Vagina (tissue), 2 donors: ENCODE measurements around the gene ISG15. TPM values are rescaled to one million over a fixed set of nuclear protein-coding genes. Genes with fewer than 3 reads are reported as not detected.
"Not testable (repeated sequence)": the region's sequence is repeated elsewhere in the genome, so short reads cannot be mapped to it uniquely, and the experiment has no call there.

ENCODE experiments used
- DNase-seq, 2 donors: peaks; one replicate each; pipeline ENCODE4 v3.0.0-alpha.2; 2017; ENCODE audit errors: extremely low spot score in 2 of 2
- H3K27ac ChIP-seq: fragments of 200-600 bp; sonication (generic); one replicate; pipeline ENCODE4 v1.5.1; 2019
- H3K27me3 ChIP-seq: fragments of 200-600 bp; sonication (generic); one replicate; pipeline ENCODE4 v1.5.1; 2019
- H3K36me3 ChIP-seq, 2 donors: fragments of 200-600 bp; sonication (generic); one replicate each; pipeline ENCODE4 v1.5.1; 2017 to 2019
- H3K4me1 ChIP-seq: fragments of 200-600 bp; sonication (generic); one replicate; pipeline ENCODE4 v1.5.1; 2019
- H3K4me3 ChIP-seq, 2 donors: fragments of 200-600 bp; sonication (generic); 1 replicate in 1 of 2; 2 replicates in 1 of 2; pipeline ENCODE4 v1.5.1; 2016 to 2019
- H3K9me3 ChIP-seq: fragments of 200-600 bp; sonication (generic); one replicate; pipeline ENCODE4 v1.5.1; 2019
- POLR2A ChIP-seq, 2 donors: fragments of 450-650 bp; IDR thresholded peaks; one replicate each; pipeline ENCODE4 v1.6.1; 2017; ENCODE audit warnings: antibody characterized with exemption in 2 of 2, mild to moderate bottlenecking in 2 of 2, moderate library complexity in 2 of 2
- POLR2AphosphoS5 ChIP-seq, 2 donors: sonication (generic); formaldehyde crosslinking; IDR thresholded peaks; one replicate each; pipeline ENCODE4 v1.9.0; 2017; ENCODE audit warnings: antibody characterized with exemption in 2 of 2, mild to moderate bottlenecking in 2 of 2, low read depth in 1 of 2; ENCODE audit not compliant: insufficient read depth in 1 of 2
- intact Hi-C: fragments of 100-400 bp; cut with DNase I; formaldehyde crosslinking; loops from one replicate; pipeline ENCODE4 v1.15.1; 2023
- total RNA-seq: library from RNA; depleted of rRNA; stranded (reverse); fragments of >200 nt; gene quantifications from one replicate; pipeline ENCODE4 v1.2.3, GENCODE V29; 2016
- TF ChIP-seq, protein P1 (sequence below), 3 experiments: fragments of 450-650 bp in 2 of 3; fragments of 200-600 bp in 1 of 3; sonication (generic) in 1 of 3; IDR thresholded peaks; one replicate each; pipeline ENCODE4 v1.5.1; 2017 to 2019; ENCODE audit warnings: antibody characterized with exemption in 3 of 3, mild to moderate bottlenecking in 2 of 3, moderate library complexity in 2 of 3

Gene ISG15
- total RNA-seq, 1 donor from 2014 or later = 29.0 TPM

DNA sequence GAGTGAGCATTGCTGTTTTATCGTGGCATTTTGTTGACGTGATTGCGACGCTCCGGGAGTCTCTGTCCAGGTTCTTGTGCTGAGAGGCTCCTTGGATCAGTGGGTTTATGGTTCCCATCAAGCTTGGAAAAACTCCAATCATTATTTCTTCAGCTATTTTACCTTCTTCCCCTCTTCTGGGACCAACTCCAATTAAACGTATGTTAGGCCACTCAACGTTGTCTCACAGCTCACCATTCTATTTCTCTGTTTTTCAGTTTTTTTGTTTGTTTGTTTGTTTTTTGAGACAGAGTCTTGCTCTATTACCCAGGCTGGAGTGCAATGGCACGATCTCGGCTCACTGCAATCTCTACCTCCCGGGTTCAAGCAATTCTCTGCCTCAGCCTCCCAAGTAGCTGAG is 21.4 kb upstream of the ISG15 start:
- peaks cover 8% of the 10 kb centered on the region for H3K9me3 ChIP-seq
- H3K36me3 ChIP-seq = no peaks in the 10 kb centered on the region
- H3K27me3 ChIP-seq = no peaks in the 10 kb centered on the region
- no peak overlapping the region for H3K4me3 ChIP-seq
- H3K27ac ChIP-seq = no peak overlapping the region
- DNase-seq = no peak
- H3K4me1 ChIP-seq = no peaks in the 10 kb centered on the region
- TF ChIP-seq, protein P1, sequence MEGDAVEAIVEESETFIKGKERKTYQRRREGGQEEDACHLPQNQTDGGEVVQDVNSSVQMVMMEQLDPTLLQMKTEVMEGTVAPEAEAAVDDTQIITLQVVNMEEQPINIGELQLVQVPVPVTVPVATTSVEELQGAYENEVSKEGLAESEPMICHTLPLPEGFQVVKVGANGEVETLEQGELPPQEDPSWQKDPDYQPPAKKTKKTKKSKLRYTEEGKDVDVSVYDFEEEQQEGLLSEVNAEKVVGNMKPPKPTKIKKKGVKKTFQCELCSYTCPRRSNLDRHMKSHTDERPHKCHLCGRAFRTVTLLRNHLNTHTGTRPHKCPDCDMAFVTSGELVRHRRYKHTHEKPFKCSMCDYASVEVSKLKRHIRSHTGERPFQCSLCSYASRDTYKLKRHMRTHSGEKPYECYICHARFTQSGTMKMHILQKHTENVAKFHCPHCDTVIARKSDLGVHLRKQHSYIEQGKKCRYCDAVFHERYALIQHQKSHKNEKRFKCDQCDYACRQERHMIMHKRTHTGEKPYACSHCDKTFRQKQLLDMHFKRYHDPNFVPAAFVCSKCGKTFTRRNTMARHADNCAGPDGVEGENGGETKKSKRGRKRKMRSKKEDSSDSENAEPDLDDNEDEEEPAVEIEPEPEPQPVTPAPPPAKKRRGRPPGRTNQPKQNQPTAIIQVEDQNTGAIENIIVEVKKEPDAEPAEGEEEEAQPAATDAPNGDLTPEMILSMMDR (IDR thresholded peaks at IDR 0.05) = no peak
- TF ChIP-seq POLR2AphosphoS5 (IDR thresholded peaks at IDR 0.05; ENCODE audit: insufficient read depth in 1 of 2, low read depth in 1 of 2) (no peak), POLR2A (IDR thresholded peaks at IDR 0.05) (no peak)
- intact Hi-C loops = no loop called here

DNA sequence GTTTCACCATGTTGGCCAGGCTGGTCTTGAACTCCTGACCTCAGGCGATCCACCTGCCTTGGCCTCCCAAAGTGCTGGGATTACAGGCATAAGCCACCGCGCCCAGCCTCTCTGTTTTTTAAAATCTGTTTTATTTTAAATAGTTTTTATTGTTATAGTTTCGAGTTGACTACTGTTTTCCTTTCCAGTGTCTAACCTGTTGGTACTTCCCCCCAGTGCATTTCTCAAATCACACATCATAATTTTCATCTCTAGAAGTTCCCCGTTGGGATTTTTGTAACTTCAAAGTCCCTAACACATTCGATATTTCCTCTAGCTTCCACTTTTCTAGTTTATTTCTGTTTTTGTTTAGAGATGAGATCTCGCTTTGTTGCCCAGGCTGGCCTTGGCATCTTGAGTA is 20.9 kb upstream of the ISG15 start:
- H3K9me3 ChIP-seq = peaks cover 8% of the 10 kb centered on the region
- intact Hi-C loops = no loop called here
- no peak for DNase-seq
- TF ChIP-seq, protein P1 (IDR thresholded peaks at IDR 0.05) = no peak
- TF ChIP-seq POLR2AphosphoS5 (IDR thresholded peaks at IDR 0.05; ENCODE audit: insufficient read depth in 1 of 2, low read depth in 1 of 2) (no peak), POLR2A (IDR thresholded peaks at IDR 0.05) (no peak)
- no peak overlapping the region for H3K27ac ChIP-seq
- H3K4me1 ChIP-seq = no peaks in the 10 kb centered on the region
- no peaks in the 10 kb centered on the region for H3K36me3 ChIP-seq
- no peak overlapping the region for H3K4me3 ChIP-seq
- no peaks in the 10 kb centered on the region for H3K27me3 ChIP-seq

DNA sequence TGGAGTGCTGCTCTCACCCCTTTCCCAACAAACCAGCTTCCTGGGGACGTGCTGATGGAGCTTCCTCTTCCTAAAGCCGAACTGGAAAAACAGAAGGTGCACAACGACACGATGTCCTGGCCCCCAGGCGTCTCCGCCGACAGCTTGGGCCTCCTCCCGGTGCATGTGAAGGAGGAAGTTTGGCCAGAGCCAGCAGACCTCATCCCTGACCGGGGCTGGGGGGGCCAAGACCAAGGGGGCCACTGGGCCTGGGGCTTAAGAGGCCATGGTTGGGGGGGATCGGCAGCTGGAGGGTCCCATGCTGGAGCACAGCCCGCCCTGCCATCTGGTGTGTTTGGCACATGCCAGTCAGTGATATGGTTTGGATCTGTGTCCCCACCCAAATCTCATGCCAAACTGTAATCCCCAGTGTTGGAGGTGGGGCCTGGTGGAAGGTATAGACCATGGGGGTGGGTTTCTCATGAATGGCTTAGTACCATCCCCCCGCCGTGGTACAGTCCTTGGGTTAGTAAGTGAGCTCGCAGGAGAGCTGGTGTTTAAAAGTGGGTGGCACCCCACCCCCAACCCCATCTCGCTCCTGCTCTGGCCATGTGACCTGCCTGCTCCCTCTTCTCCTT is 19.8 kb upstream of the ISG15 start:
- Histone ChIP-seq H3K27ac (no peak overlapping the region), H3K4me1 (peaks cover 10% of the 10 kb centered on the region), H3K9me3 (peaks cover 8% of the 10 kb centered on the region), H3K4me3 (no peak overlapping the region), H3K36me3 (no peaks in the 10 kb centered on the region), H3K27me3 (no peaks in the 10 kb centered on the region)
- DNase-seq = no peak
- intact Hi-C loops = no loop called here
- no peak for TF ChIP-seq POLR2AphosphoS5 (IDR thresholded peaks at IDR 0.05; ENCODE audit: insufficient read depth in 1 of 2, low read depth in 1 of 2)
- TF ChIP-seq POLR2A (IDR thresholded peaks at IDR 0.05) = no peak
- TF ChIP-seq, protein P1 (IDR thresholded peaks at IDR 0.05) = no peak

DNA sequence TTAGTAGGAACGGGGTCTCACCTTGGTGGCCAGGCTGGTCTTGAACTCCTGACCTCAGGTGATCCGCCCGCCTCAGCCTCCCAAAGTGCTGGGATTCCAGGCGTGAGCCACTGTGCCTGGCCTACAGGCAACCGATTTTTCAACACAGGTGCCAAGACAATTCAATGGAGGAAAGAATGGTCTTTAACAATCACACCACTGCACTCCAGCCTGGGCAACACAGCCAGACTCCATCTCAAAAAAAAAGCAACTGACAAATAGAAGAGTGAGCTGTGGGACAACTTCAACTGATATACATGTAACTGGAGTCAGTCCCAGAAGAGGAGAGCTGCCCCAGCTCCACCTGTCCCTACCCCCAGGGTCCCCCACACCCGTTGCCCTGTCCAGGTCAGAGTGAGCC is 18.8 kb upstream of the ISG15 start:
- H3K4me3 ChIP-seq, H3K9me3 ChIP-seq, H3K27me3 ChIP-seq, intact Hi-C loops, H3K27ac ChIP-seq, DNase-seq, H3K36me3 ChIP-seq: not testable (repeated sequence)
- H3K4me1 ChIP-seq = peaks cover 15% of the 10 kb centered on the region

DNA sequence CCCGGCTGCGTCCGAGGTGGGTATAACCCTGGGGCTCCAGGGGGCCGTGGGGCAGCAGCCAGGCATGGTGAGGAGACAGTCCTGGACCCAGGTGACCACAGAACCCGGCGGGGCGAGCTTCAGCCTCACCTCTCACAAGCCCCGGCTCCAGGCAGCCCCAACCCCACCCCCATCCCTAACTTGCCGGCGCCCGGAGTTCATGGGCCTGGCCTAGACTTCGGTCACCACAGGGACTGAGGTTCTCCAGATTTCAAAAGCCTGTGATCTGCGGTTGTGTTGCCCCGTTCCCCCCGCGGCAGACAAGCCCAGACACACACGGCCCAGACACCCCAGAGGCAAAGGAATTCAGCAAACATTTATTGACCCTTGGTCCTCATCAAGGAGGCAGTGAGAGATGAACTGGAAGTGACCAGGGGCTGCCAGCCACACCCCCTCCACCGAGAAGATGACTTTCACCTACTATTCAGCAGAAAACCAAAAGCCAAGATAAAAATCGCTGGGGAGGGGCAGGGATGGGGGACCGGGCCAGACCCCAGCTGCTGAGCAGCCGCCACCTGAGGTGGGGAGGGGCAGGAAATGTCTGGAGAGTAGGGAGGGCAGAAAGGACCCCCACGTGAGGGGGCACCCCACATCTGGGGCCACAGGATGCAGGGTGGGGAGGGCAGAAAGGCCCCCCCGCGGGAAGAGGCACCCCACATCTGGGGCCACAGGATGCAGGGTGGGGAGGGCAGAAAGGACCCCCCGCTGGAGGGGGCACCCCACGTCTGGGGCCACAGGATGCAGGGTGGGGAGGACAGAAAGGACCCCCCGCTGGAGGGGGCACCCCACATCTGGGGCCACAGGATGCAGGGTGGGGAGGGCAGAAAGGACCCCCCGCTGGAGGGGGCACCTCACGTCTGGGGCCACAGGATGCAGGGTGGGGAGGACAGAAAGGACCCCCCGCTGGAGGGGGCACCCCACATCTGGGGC is 17.3 kb upstream of the ISG15 start:
- Histone ChIP-seq H3K4me1 (peaks cover 20% of the 10 kb centered on the region), H3K27ac (no peak overlapping the region), H3K4me3 (no peak overlapping the region), H3K9me3 (peaks cover 8% of the 10 kb centered on the region), H3K27me3 (no peaks in the 10 kb centered on the region), H3K36me3 (no peaks in the 10 kb centered on the region)
- TF ChIP-seq POLR2AphosphoS5 (IDR thresholded peaks at IDR 0.05; ENCODE audit: insufficient read depth in 1 of 2, low read depth in 1 of 2) (no peak), POLR2A (IDR thresholded peaks at IDR 0.05) (no peak)
- TF ChIP-seq, protein P1 (IDR thresholded peaks at IDR 0.05) = no peak
- peak in 1 of 2 donors; percentile 86 for DNase-seq
- intact Hi-C loops = no loop called here
